Measurements from ENCODE around the gene LAMTOR2.
"Not testable (repeated sequence)": the region's sequence is repeated elsewhere in the genome, so short reads cannot be mapped to it uniquely, and the experiment has no call there.

LAMTOR2 gene

DNA sequence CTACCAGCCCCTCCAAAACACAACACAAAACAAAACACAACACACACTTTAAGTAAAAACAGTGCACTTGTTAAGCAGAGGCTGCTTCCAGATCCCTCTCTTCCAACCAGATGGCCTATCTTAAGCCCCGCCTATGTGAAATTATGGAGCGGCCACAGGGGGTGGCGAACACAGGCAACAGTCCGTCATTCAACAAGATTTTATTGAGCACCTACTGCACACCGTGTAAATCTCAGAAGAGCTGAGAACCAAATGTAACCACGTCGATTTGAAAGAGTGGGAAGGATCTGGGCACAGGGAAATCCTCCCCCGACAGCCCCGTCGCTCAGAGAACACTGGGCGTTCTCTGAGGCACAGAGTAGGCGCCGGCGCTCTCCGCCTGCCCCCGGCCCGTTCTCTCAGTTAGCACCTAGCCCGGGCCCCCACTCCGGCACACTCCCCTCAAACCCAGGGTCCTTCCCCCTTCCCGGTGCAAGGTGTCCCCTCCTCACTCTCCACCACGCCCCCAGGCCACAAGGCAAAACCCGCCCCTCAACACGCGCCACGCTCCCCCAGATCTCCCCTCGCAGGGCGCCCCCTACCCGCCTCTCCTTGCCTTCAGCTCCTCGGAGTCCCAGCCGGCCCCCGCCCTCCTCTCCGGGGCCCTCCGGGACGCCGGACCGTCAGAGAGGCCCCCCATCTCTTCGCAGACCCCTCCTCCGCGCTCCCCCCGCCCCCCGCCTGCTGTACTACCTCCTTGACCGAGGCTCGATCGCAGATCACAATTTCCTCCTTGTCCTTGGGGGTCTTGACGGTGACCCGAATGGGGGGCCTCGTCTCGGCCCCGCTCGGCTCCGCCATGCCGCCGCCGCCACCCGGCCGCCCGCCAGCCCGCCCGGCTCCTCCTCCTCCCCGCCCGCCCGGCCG, 1.5 kb upstream of the LAMTOR2 start:
- DNase-seq (ENCODE audit: low spot score): peak; percentile 84

- DNase-seq (ENCODE audit: low spot score): peak; percentile 96
These were observed 648 bp upstream of the LAMTOR2 start, which contains the start of gene UBQLN4 for GRCh38 chr1:156053768-156054499. Gene UBQLN4 (minus strand): TSS chr1:156053798. CDS start chr1:156053701, 97 bp downstream.

DNA sequence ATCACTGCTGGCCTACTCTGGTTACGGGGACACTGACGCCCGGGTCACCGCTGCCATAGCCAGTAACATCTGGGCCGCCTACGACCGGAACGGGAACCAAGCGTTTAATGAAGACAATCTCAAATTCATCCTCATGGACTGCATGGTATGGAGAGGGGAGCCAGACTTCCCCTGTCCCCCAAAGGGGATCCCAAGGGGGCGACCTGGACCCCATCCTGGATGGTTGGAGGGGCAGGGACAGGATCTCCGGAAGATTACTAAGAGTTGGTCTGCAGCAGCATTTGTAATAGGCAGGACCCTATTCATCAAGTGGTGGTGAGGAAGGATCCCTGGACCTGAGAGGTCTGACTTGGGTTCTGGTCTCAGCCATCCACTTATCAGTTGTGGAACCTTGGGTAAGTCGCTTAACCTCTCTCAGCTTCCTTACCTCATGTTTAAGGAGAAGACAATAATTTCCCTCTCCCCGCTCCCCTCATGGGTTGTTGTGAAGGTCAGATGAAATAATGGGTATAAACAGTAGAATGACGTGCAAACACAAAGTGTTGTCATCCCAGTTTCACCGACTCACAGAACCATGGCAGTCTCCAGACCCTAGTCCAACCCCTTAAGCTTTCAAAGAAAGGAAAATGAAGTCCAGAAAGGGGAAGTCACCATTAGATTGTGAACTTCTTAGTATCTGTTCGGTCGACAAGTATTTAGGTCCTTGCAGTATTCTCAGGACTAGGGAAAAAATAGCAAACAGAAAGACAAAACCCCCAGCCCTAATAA, 883 bp downstream of the LAMTOR2 start:
- no peak for DNase-seq (ENCODE audit: low spot score)

DNA sequence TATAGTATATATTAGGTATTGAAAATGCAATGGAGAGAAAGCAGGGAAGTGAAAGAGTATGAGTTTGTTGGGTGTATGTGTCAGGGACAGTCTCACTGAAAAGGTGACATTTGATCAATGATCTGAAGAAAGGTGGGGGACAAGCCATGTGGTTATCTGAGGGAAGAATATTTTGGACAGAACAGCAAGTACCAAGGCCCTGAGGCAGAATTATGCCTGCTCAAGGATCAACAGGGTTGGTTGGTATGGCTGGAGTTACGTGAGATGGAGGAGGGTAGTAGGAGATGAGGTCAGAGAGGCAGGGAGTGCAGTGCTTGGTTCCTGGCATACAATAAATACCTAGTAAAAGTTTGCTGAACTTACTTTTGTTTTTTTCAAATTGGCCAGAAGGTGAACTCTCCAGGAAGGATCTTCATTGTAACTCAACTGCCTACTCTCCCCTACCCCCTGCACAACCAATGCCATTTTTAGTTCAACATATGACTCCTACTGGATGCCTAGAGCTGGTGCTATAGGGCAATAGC, 1.8 kb downstream of the LAMTOR2 start:
- DNase-seq (ENCODE audit: low spot score): no peak

DNA sequence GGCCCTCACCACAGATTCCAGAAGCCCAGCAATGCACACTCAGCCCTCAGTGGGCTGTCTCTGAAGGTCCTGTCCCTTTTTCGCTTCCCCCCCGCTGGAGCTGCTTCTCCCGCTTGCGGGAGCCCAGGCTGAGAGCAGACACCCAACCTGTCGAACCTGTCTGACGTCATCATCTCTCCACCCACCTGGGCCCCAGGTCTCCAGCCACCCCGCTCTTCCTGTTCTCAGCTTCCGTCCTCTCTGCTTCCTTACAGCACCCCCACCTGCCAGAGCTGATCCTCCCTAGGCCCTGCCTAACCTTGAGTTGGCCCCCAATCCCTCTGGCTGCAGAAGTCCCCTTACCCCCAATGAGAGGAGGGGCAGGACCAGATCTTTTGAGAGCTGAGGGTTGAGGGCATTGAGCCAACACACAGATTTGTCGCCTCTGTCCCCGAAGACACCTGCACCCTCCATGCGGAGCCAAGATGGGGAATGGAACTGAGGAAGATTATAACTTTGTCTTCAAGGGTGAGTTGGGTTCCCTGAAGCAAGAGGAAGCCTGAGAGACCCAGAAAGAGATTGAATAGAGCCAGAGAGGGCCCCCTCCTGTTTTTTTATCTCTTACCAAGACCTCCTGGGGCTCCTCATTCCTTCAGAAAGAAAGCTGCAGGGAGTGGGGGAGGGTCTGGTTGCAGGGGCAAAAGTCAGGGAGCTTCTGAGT, 6.5 kb downstream of the LAMTOR2 start, which contains the start of gene RAB25:
TSS of gene RAB25 (plus strand) at position 224 of the 700 bp plus-strand sequence. CDS start at position 465, 241 bp downstream.
- no peak for DNase-seq (ENCODE audit: low spot score)

GRCh38 chr1:156062189-156062588, 7.6 kb downstream of the LAMTOR2 start:
- DNase-seq (ENCODE audit: low spot score): peak; percentile 28

GRCh38 chr1:156063997-156064285, 9.4 kb downstream of the LAMTOR2 start:
- DNase-seq (ENCODE audit: low spot score): no peak

- DNase-seq (ENCODE audit: low spot score): no peak
These were observed 10.0 kb downstream of the LAMTOR2 start for GRCh38 chr1:156064615-156065014.

DNA sequence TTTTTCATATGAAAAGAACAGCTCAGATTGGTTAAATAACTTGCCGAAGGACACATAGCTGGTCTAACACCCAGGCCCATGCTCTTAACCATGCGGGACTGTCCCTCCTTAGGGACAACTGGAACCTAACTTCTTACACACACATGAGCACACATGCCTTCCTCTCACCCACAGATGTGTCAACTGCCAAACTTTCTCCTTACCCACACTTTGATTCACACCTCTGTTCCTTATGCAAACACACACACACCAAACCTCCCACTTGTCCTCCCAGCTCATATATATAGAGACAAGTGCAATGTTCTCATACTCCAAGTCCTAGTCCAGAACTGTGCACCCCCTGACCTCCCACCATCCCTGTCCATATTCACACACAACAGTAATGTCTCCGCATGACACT, 10.6 kb downstream of the LAMTOR2 start:
- DNase-seq (ENCODE audit: low spot score): no peak

GRCh38 chr1:156065871-156066270, 11.3 kb downstream of the LAMTOR2 start:
- DNase-seq (ENCODE audit: low spot score): no peak

- no peak for DNase-seq (ENCODE audit: low spot score)
These were observed 12.7 kb downstream of the LAMTOR2 start for GRCh38 chr1:156067262-156067661.

GRCh38 chr1:156069490-156070455, 15.2 kb downstream of the LAMTOR2 start:
- no peak for DNase-seq (ENCODE audit: low spot score)

DNA sequence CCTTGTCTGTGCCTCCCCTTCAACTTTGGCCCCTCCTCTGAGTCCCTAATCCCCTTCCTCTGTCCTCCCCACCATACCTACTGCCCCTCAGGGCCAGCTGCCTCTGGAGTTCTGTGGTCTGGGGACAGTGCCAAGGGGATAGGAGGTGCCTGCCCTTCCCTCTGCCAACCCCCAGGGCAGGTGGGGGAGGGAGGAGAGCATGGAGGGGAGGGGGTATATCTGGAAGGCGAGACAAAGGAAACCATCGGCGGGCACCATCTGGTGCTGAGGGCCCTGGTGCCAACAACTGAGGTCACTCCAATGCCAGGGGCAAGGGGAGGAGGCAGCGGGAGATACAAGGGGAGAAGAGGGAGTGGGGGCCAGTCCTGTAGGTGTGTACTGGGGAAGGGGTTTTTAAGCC, 16.0 kb downstream of the LAMTOR2 start:
- DNase-seq (ENCODE audit: low spot score): no peak

- not testable (repeated sequence) for DNase-seq (ENCODE audit: low spot score)
These were observed 16.8 kb downstream of the LAMTOR2 start for GRCh38 chr1:156071332-156071816.

- DNase-seq (ENCODE audit: low spot score): no peak
These were observed 17.7 kb downstream of the LAMTOR2 start for GRCh38 chr1:156072251-156072650.

DNA sequence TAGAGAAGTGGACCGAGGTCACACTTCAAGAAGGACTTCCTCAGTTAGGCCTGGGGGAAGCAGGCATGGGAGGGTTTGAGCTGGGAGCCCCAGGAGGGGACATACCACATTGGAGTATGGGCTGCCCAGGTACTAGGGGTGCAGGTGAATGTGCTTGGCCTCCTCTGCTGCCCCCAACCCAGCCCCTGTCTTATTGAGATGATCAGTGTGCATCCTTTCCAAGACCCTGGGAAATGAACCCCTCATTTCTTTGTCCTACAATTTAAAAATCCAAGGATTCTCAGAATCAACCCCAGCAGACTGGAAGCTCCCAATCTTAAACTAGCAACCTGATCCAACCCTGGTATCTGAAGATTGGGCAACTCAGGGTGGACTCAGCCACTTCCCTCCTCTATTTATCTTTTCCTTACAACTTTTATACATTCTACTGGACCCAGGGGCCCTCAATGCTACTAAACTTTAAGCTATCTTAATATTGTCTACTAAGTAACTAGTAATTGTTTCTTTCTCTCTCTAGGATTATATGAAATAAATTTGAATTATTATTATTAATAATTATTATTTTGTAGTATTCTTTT, 18.6 kb downstream of the LAMTOR2 start:
- no peak for DNase-seq (ENCODE audit: low spot score)

GRCh38 chr1:156073740-156074139, 19.2 kb downstream of the LAMTOR2 start:
- no peak for DNase-seq (ENCODE audit: low spot score)

- no peak for DNase-seq (ENCODE audit: low spot score)
These were observed 20.1 kb downstream of the LAMTOR2 start for GRCh38 chr1:156074661-156075060.

GRCh38 chr1:156075162-156075561, 20.6 kb downstream of the LAMTOR2 start:
- DNase-seq (ENCODE audit: low spot score): no peak

DNA sequence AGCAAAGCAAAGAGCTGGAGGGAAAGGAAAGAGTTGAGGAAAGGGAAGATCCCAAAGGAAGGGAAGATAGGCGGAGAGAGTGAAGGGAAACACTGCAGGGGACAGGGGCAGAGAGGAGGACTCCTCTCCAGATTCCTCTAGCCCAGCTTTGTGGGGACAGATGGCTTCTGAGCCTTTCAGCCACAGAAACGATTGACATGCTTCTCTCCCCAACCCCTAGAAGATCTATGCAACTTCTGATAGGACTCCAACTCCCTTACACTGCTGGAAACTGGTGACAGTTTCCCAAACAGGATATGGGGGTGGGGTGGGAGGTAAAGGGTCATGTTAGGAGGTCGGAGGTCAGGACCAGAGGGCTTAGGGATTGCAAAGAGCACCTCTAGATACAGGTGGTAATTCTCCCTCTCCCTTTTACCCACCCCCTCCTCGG, 21.2 kb downstream of the LAMTOR2 start:
- no peak for DNase-seq (ENCODE audit: low spot score)
